Mucosa of stomach (tissue), 1 donor: ENCODE data around the gene ABCA13.

Experiments
- H3K27me3 ChIP-seq: one replicate; pipeline ENCODE4 v1.7.0; 2013; ENCODE audit warnings: mild to moderate bottlenecking, low read length; ENCODE audit not compliant: control insufficient read depth, insufficient read depth
- H3K36me3 ChIP-seq: one replicate; pipeline ENCODE4 v1.7.0; 2013; ENCODE audit warnings: low read length; ENCODE audit not compliant: control insufficient read depth, insufficient read depth
- H3K4me1 ChIP-seq: one replicate; pipeline ENCODE4 v1.7.0; 2013; ENCODE audit warnings: mild to moderate bottlenecking, low read length; ENCODE audit not compliant: control insufficient read depth, insufficient read depth
- H3K4me3 ChIP-seq: one replicate; pipeline ENCODE4 v1.7.0; 2013; ENCODE audit warnings: low read length
- H3K9ac ChIP-seq: one replicate; pipeline ENCODE4 v1.7.0; 2013; ENCODE audit warnings: mild to moderate bottlenecking, low read length, moderate library complexity
- H3K9me3 ChIP-seq: one replicate; pipeline ENCODE4 v1.7.0; 2013; ENCODE audit warnings: mild to moderate bottlenecking, low read length, moderate library complexity; ENCODE audit not compliant: control insufficient read depth
- donor health status: Pancreatic carcinoma.

ABCA13 gene

DNA sequence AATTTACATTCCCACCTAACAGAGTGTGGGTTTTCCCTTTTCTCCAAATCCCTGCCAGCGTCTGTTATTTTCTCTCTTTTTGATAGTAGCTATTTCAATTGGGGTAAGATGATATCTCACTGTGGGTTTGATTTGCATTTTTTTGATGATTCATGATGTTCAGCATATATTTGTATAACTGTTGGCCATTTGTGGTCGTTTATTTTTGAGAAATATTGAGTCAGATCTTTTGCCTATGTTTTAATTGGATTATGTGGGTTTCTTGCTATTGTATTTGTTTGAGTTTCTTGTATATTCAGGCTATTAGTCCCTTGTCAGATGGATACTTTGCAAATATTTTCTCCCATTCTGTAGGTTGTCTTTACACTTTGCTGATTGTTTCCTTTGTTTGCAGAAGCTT, 193.8 kb downstream of the ABCA13 start:
- no peaks in the 10 kb centered on the region for H3K9me3 ChIP-seq
- H3K36me3 ChIP-seq = no peaks in the 10 kb centered on the region
- no peak overlapping the region for H3K9ac ChIP-seq
- no peaks in the 10 kb centered on the region for H3K4me1 ChIP-seq
- H3K4me3 ChIP-seq = no peak overlapping the region
- no peaks in the 10 kb centered on the region for H3K27me3 ChIP-seq

DNA sequence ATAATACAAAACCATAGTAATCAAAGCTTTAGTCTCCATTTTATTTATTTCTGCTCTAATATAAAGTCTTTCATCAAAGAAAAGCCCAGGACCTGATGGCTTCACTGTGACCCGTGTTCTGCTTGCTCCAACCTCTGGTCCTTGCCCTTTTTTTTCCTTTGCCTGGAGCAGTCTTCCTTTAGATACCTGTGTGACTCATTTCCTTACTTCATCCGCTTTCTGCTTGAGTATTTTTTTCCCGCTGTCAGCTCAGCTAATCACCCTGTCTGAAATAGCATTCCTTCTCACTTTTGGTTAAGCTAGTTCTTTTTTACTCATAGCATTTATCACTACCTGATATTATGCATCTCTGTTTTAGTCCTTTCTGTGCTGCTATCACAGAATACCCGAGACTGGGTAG, 194.8 kb downstream of the ABCA13 start:
- Histone ChIP-seq H3K4me1 (no peaks in the 10 kb centered on the region), H3K36me3 (no peaks in the 10 kb centered on the region), H3K9ac (no peak overlapping the region), H3K27me3 (no peaks in the 10 kb centered on the region), H3K9me3 (no peaks in the 10 kb centered on the region), H3K4me3 (no peak overlapping the region)

DNA sequence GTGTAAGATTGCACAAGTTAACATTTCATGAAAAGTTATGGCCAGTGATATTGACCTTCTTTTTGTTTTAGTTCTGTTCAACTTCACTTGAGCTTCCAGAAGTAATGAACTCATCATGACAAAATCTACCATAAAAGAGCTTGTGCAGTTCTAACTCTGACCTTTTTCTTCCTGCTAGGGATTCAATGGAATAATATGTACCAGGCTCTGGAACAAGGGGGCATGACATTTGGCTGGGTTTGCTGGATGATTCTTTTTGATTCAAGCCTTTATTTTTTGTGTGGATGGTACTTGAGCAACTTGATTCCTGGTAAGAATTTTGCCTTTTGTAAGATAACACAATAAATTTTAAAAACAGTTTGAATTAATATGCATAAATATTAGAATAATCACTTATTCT, 205.0 kb downstream of the ABCA13 start:
- H3K4me3 ChIP-seq = no peak overlapping the region
- H3K9ac ChIP-seq = no peak overlapping the region
- no peaks in the 10 kb centered on the region for H3K27me3 ChIP-seq
- H3K36me3 ChIP-seq = no peaks in the 10 kb centered on the region
- no peaks in the 10 kb centered on the region for H3K9me3 ChIP-seq
- H3K4me1 ChIP-seq = no peaks in the 10 kb centered on the region

DNA sequence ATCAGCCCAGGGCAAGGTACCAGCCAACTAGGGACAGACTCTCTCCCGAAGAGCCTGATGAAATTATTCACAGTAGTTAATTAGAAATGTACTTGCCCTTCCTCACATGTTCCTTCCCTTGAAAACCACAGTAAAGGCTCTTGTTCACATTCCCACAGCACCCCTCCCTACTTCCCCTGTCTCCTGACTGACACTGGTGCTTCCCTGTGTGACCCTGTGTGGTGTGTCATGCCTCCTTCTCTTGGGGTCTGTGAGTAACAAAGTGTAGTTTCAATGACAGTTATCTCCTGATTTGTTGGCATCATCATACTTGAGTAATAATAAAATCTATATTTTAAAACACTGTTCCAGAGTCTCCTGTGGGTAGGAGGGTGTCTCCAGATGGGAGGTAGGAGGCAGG, 209.7 kb downstream of the ABCA13 start:
- Histone ChIP-seq H3K9me3 (no peaks in the 10 kb centered on the region), H3K4me3 (no peak overlapping the region), H3K4me1 (no peaks in the 10 kb centered on the region), H3K36me3 (no peaks in the 10 kb centered on the region), H3K9ac (no peak overlapping the region), H3K27me3 (no peaks in the 10 kb centered on the region)

DNA sequence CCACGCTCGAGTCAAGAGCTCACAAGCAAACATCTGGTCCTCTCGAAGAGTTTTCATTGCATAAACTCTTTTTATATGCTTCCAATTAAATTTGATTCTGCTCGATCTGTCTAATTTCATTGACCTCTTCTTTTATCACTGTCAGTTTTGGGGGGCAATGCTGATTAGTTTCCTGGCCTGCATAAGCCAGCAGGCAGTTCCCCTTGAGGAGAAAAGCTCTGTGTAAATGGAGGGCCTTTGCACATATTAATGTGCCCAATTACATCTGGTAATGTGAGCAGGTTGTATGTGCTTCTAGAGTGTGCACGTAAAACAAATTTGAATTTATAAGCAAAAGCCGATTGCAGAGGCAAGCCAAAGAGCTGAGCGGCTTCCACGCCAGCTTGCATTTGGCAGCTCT, 210.3 kb downstream of the ABCA13 start:
- Histone ChIP-seq H3K27me3 (no peaks in the 10 kb centered on the region), H3K9ac (no peak overlapping the region), H3K4me3 (no peak overlapping the region), H3K9me3 (no peaks in the 10 kb centered on the region), H3K4me1 (no peaks in the 10 kb centered on the region), H3K36me3 (no peaks in the 10 kb centered on the region)

DNA sequence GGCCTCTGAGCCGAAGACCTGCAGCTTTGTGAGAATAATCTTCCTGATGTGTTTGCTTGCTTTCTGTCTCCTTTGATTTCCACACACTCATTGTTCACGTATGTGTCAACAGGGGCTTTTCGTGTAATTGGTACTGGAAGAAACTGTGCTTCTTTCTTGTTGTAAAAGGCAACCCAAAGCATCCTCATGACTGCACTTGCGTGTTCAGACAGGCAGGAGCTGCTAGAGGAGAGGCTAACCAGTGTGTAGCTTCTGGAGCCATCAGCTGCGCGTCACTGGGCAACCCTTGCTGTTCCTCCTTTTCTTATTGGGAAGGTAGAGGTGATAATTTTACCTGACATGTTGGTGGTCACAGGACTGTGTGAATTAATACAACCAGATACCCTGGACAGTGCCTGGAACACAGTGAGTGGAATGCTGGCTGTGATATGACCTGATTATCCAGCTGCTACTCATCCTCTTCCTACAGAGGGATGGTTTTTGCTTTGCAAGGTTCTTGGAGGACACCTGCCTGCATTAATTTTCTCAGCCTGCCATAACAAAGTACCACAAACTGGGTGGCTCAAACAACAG, 213.0 kb downstream of the ABCA13 start:
- no peaks in the 10 kb centered on the region for H3K9me3 ChIP-seq
- no peak overlapping the region for H3K4me3 ChIP-seq
- no peaks in the 10 kb centered on the region for H3K4me1 ChIP-seq
- H3K36me3 ChIP-seq = no peaks in the 10 kb centered on the region
- H3K9ac ChIP-seq = no peak overlapping the region
- no peaks in the 10 kb centered on the region for H3K27me3 ChIP-seq

DNA sequence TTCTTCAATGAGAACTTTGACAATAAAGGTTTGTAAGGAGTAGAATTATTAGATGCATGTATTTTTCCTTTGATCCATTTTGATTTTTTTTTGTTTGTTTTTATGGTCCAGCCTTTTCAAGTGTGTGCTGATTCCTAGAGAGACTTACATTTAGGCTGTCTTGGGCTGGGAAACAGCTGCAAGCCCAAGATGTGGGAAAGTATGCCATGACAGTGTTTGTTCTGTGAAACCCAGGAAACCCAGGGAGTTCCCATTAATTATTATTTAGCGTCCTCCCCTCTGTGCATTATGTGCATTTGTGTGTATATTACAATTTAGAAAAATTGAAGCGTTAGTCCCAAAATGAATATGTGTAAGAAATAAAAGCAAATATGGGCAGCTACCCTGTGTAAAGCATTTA, 216.7 kb downstream of the ABCA13 start:
- no peak overlapping the region for H3K4me3 ChIP-seq
- H3K36me3 ChIP-seq = no peaks in the 10 kb centered on the region

DNA sequence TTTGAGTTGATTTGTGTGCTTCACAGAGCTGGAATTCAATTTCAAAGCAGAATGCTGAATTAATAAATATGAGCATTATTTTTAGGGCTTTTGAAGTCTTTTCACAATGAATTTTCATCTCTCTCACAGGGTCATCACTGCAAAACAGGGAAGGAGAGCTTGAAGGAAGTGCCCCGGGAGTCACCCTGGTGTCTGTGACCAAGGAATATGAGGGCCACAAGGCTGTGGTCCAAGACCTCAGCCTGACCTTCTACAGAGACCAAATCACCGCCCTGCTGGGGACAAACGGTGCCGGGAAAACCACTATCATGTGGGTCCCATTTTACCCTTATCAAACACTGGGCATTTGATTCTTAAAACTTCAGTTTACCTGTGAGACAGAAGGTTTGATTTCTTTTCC, 217.7 kb downstream of the ABCA13 start:
- Histone ChIP-seq H3K9ac (no peak overlapping the region), H3K4me3 (no peak overlapping the region), H3K9me3 (no peaks in the 10 kb centered on the region), H3K4me1 (no peaks in the 10 kb centered on the region), H3K27me3 (no peaks in the 10 kb centered on the region), H3K36me3 (no peaks in the 10 kb centered on the region)

More for the DNA sequence above, 216.7 kb downstream of the ABCA13 start:
- no peaks in the 10 kb centered on the region for H3K27me3 ChIP-seq
- no peaks in the 10 kb centered on the region for H3K4me1 ChIP-seq
- no peak overlapping the region for H3K9ac ChIP-seq
- no peaks in the 10 kb centered on the region for H3K9me3 ChIP-seq

DNA sequence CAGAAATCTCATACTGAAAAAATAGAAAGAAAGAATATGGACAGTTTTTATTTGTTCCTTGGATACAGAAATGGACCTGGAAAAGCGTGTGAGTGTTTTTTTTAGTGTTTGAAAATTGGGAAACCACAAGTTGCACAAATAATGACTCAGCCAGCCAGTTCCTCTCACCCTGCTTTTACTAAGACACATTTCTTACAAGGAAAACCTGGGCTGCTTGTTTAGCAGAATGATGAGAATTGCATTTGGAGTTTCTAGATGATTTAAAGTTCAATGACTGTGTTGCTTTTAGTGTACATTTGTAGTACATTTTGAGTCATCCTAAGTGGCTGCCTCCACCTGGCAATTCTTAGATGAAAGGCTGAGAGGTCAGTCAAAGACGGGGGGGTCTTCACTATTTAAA, 218.7 kb downstream of the ABCA13 start:
- no peaks in the 10 kb centered on the region for H3K4me1 ChIP-seq
- H3K9ac ChIP-seq = no peak overlapping the region
- no peaks in the 10 kb centered on the region for H3K36me3 ChIP-seq
- no peaks in the 10 kb centered on the region for H3K9me3 ChIP-seq
- H3K27me3 ChIP-seq = no peaks in the 10 kb centered on the region
- no peak overlapping the region for H3K4me3 ChIP-seq

DNA sequence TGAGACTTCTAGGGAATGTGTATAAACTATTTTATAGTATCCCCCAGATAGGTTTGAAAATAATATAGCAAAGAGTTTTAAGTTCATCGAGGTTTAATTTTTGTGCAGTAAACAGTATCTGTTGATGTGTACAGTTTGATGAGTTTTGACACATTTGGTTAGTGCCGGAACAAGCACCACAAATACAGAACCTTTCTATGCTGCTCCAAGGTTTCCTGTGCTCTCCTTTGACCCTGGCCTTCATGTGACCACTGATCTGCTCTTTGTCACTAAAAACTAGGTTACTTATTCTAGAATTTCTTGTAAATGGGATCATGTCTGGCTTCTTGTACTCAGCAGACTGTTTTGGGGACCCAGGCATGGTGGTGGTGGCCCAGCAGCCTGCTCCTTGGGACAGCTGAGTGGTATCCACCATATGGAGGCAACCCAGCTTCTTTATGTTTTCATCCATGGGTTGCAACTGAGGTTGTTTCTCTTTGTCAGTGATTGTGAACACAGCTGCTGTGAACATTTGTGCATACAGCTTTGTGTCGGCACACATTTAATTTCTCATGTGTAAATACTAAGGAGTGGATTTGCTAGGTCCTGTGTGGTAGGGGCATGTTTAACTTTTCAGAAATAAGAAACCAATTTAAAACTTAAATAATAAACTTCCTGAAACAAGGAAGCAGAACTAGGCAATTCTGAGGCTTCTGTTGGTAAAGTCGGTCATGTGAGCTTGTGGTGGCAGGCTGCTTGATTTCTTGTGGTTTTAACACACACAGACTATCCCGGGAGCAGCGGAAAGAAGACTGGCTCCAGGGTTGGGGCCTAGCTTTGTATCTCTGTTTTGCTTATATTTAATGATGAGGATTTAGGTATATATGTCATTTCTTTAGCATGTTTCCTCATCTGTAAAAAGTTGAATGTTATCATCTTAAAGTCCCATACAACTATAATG, 219.4 kb downstream of the ABCA13 start:
- H3K36me3 ChIP-seq = no peaks in the 10 kb centered on the region
- no peaks in the 10 kb centered on the region for H3K4me1 ChIP-seq
- no peaks in the 10 kb centered on the region for H3K27me3 ChIP-seq
- no peak overlapping the region for H3K9ac ChIP-seq
- H3K9me3 ChIP-seq = no peaks in the 10 kb centered on the region
- H3K4me3 ChIP-seq = no peak overlapping the region

DNA sequence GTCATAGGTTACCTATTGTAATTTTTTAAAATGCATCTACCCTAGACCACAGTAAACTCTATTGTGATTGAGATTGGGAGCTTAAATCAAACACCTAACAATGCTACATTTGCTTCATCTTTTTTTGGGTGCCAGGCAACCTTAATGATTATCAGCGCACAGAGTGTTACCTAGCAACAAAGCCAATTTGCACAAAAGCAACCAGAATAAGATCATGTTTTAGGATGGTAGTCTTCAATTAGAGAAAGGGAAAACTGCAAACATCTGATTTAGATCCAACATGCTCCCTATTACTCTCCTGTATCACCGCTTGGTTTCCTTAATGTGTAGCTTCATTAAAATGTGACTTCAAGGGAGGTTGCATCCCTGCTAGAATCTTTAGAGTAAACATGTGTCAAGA, 226.9 kb downstream of the ABCA13 start:
- no peak overlapping the region for H3K9ac ChIP-seq
- no peaks in the 10 kb centered on the region for H3K36me3 ChIP-seq
- H3K4me3 ChIP-seq = no peak overlapping the region
- no peaks in the 10 kb centered on the region for H3K9me3 ChIP-seq
- no peaks in the 10 kb centered on the region for H3K27me3 ChIP-seq
- no peaks in the 10 kb centered on the region for H3K4me1 ChIP-seq

DNA sequence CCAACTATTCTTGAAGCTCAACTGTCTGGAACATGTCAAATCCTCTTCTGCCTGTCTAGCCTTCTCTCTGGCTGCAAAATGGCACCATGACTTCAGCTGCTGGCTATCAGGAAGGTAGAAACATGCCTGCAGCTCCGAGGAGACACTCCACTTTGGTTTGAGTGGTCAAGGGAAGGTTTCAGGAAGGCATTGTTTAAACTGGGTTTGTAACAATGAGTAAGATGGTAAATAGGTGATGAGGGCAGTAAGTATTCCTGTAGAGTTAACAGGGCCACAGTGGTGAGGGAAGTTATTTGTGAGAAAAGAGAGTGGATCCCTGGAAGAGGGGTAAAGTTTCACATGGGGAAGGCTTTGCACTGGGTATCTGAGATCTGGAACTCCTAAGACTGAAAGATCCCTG, 231.5 kb downstream of the ABCA13 start:
- Histone ChIP-seq H3K4me3 (no peak overlapping the region), H3K36me3 (no peaks in the 10 kb centered on the region), H3K9me3 (no peaks in the 10 kb centered on the region), H3K9ac (no peak overlapping the region), H3K27me3 (no peaks in the 10 kb centered on the region), H3K4me1 (no peaks in the 10 kb centered on the region)
